Nephron (organoid): ENCODE results near the gene AOPEP.

Experiments used
- H3K27ac Mint-ChIP-seq, 3 experiments: 2 replicates each; pipeline ENCODE4 v1.8.0; 2020; ENCODE audit warnings: mixed read lengths in 3 of 3, mild to moderate bottlenecking in 2 of 3, moderate library complexity in 1 of 3
- H3K27me3 Mint-ChIP-seq: 2 replicates; pipeline ENCODE4 v1.8.0; 2021; ENCODE audit warnings: low read depth, mild to moderate bottlenecking, moderate library complexity, mixed read lengths
- H3K36me3 Mint-ChIP-seq: 2 replicates; pipeline ENCODE4 v1.8.0; 2020; ENCODE audit warnings: low read depth, mixed read lengths
- H3K4me1 Mint-ChIP-seq: 2 replicates; pipeline ENCODE4 v1.8.0; 2020; ENCODE audit warnings: mixed read lengths
- H3K4me3 Mint-ChIP-seq, 3 experiments: 2 replicates each; pipeline ENCODE4 v1.8.0; 2020; ENCODE audit warnings: mild to moderate bottlenecking in 3 of 3, mixed read lengths in 3 of 3, moderate library complexity in 2 of 3
- H3K9me3 Mint-ChIP-seq: 2 replicates; pipeline ENCODE4 v1.8.0; 2020; ENCODE audit warnings: mixed read lengths
- CTCF ChIP-seq, 3 experiments: fragments of 200-600 bp; sonication (generic); IDR thresholded peaks; one replicate each; pipeline ENCODE4 v1.5.0; 2021; ENCODE audit warnings: antibody characterized with exemption in 3 of 3; ENCODE audit not compliant: unreplicated experiment in 3 of 3

The AOPEP gene

GRCh38 chr9:94997727-94998126 lies 271.2 kb downstream of the AOPEP start:
- Mint-ChIP-seq H3K36me3 (no peaks in the 10 kb centered on the region), H3K27ac (peak overlapping the region in 2 of 3 experiments; percentile 57 to 83), H3K4me1 (peaks cover 74% of the 10 kb centered on the region), H3K27me3 (peaks cover 3% of the 10 kb centered on the region), H3K9me3 (no peaks in the 10 kb centered on the region), H3K4me3 (no peak overlapping the region)
- no peak for TF ChIP-seq CTCF (IDR thresholded peaks at IDR 0.05; ENCODE audit: unreplicated experiment in 3 of 3)

- Mint-ChIP-seq H3K36me3 (no peaks in the 10 kb centered on the region), H3K27me3 (peaks cover 4% of the 10 kb centered on the region), H3K4me1 (peaks cover 68% of the 10 kb centered on the region), H3K9me3 (no peaks in the 10 kb centered on the region), H3K27ac (peak overlapping the region; percentile 59 to 85 (median 83)), H3K4me3 (peak overlapping the region in 1 of 3 experiments; percentile 19)
- no peak for TF ChIP-seq CTCF (IDR thresholded peaks at IDR 0.05; ENCODE audit: unreplicated experiment in 3 of 3)
Observed at GRCh38 chr9:94999832-95000231, 273.3 kb downstream of the AOPEP start.

GRCh38 chr9:95000821-95001220 lies 274.3 kb downstream of the AOPEP start:
- peaks cover 4% of the 10 kb centered on the region for H3K27me3 Mint-ChIP-seq
- peak overlapping the region in 1 of 3 experiments; percentile 24 for H3K4me3 Mint-ChIP-seq
- peaks cover 61% of the 10 kb centered on the region for H3K4me1 Mint-ChIP-seq
- H3K9me3 Mint-ChIP-seq: no peaks in the 10 kb centered on the region
- no peak for TF ChIP-seq CTCF (IDR thresholded peaks at IDR 0.05; ENCODE audit: unreplicated experiment in 3 of 3)
- H3K27ac Mint-ChIP-seq: peak overlapping the region; percentile 89 to 96 (median 94)
- H3K36me3 Mint-ChIP-seq: no peaks in the 10 kb centered on the region

GRCh38 chr9:95001720-95002119 lies 275.2 kb downstream of the AOPEP start:
- Mint-ChIP-seq H3K4me3 (no peak overlapping the region), H3K27ac (peak overlapping the region; percentile 85 to 97 (median 89)), H3K4me1 (peaks cover 60% of the 10 kb centered on the region), H3K36me3 (peaks cover 8% of the 10 kb centered on the region), H3K27me3 (peaks cover 4% of the 10 kb centered on the region), H3K9me3 (no peaks in the 10 kb centered on the region)
- no peak for TF ChIP-seq CTCF (IDR thresholded peaks at IDR 0.05; ENCODE audit: unreplicated experiment in 3 of 3)

GRCh38 chr9:95003689-95004410 lies 277.4 kb downstream of the AOPEP start:
- Mint-ChIP-seq H3K27ac (peak overlapping the region; percentile 89 to 97 (median 95)), H3K9me3 (no peaks in the 10 kb centered on the region), H3K4me3 (peak overlapping the region; percentile 86 to 96 (median 89)), H3K4me1 (peaks cover 66% of the 10 kb centered on the region), H3K36me3 (peaks cover 19% of the 10 kb centered on the region), H3K27me3 (peaks cover 4% of the 10 kb centered on the region)
- peak in 2 of 3 experiments; percentile 13 to 27 for TF ChIP-seq CTCF (IDR thresholded peaks at IDR 0.05; ENCODE audit: unreplicated experiment in 3 of 3)
